Measurements from ENCODE around the gene SOS1.

Gene SOS1

DNA sequence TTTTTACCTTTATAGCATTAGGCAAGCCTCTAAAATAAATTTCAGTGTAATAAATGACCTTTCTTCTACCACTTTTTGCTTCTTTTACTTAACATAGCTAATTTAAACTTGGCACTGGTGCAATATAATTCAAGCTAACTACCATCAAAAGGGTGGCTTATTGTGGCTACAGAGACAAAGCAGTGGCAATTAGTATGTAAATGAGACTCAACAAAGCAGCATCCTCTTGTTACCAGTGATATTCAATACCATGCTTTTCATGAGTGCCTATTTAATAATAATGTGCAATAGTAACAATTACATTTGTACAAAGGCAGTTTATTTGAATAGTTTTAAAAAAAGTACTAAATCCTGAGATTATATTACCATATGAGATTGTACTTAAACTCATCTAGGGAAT lies 93.4 kb downstream of the SOS1 start:
- DNase-seq (ENCODE audit: low read depth, low spot score), result no peak

DNA sequence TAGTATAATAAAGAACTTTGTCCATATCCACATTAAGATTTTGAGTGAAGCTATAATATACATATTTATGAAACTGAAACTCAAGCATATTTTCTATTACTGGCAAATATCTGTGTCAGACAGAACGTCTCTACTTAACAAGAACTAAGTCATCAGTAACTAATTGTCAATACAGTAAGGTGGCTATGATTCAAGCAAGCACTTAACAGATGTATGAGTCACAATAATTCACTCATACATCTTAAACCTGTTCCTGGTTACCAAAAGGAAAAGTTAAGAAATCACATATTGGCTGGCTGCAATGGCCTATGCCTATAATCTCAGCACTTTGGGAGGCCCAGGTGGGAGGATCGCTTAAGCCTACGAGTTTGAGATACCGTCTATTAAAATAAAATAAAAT lies 96.0 kb downstream of the SOS1 start:
- no peak for DNase-seq (ENCODE audit: low read depth, low spot score)

DNA sequence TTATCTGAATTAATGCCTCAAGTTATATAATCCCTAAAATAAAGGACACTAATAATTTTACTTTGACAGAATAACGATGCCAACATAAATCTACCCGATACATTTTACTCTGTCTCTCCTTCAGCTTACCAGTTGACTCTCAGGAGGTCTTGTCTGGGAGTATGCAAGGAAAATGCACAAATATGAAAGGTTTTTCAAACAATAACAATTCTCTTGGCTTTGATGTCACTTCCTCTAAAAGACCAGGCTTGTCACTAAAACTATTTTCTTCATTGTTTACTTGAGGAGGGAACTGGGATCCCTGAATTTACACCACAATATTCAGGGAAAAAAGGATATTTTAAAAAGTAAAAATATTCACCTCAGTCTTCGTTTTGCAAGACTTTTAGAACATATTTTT lies 97.2 kb downstream of the SOS1 start:
- no peak for DNase-seq (ENCODE audit: low read depth, low spot score)

DNA sequence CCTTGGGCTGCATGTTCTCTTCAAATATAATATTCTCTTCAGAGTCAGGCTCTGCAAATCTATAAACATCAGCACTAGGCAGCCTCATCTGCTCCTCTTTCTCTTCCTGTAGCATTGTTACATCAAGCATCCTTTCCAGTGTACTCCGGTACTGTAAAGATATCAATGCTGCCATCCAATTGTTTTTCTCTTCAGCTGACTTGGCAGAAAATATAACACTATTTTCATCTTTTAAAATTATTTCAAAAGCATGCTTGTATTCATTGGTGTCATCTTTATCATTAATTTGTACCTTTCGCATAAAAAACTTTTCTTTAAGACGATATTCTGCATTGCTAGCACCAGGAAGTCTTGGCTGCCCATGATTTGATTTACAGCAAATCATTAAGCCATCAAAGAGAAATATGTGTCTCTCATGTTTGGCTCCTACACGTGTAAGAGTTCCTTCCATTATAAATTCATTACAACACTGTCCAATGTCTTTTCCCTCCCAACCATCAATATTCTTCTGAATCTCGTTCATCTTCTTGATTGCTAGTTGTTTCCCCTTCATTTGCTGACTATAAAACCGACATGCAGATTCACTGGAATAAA lies 98.1 kb downstream of the SOS1 start:
- DNase-seq (ENCODE audit: low read depth, low spot score), result no peak

DNA sequence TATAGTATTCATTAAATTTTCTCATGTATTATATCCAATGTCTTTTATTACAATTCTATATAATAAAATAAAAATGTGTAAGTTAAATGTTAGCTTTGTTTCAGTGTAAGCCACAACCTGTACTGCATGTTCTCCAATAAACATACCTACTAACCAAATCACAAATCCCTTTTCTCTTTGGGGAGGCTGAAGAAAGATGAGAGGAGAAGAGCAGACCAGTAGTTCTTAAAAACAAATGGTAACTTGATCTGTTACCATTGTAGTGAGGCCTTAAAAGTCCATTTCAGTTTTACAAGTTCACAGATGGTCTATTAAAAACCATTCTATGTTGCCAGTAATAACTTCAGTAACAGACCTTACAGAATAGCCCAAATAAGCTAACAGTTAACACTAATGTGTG lies 100.5 kb downstream of the SOS1 start:
- no peak for DNase-seq (ENCODE audit: low read depth, low spot score)

DNA sequence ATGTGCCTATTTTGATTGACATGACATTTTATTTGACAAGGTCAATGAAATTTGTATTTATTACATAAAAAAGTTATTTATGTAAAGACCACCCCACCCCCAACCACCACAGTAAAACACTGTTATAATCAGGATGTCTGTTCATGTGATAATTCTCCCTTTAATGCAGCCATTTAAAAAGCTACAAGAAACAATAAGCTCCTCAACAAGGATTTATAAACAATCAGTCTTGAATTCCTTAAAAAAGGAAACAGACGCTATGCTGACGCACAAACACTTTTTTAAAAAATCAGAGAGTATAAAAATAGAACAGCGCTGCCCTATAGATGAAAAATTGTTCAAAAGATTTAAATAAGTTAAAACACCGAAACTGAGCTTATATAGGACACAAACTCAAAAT lies 102.2 kb downstream of the SOS1 start:
- no peak for DNase-seq (ENCODE audit: low read depth, low spot score)

DNA sequence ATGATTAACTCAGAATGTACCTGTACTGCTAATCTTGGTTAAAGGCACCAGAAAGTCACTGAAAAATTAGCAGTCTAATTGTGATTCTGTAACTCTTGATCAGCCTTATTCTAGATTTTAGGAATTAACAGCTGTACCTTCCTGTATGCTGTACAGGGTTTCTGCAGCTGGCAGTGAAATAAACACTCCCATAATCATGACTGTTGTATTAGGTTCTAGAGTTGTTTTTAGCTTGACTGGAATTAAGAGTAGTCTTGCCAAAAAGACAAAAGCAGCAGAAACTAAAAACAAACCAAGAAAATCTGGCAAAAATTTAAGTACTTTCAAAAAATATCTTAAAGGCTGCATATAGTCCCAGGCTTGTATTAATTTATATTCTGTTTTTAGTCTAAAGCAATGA lies 103.5 kb downstream of the SOS1 start:
- no peak for DNase-seq (ENCODE audit: low read depth, low spot score)

DNA sequence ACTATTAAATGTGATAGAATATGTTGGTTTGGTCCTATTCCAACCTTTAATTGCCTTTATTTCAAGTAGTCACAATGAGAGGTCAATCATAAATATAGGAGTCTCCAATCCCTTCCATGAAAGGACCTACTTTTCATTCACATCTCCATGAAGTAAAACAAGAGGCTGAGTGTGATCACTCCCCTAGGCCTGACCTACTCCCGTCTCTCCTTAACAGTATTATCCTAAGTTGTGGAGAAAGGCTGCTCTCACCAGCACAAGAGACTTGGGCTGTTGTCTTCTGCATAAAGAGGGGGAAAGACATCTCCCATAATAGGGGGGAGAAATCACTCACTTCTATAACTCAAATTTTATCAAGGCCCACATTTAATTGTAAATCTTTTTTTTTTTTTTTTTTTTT lies 105.4 kb downstream of the SOS1 start:
- no peak for DNase-seq (ENCODE audit: low read depth, low spot score)

DNA sequence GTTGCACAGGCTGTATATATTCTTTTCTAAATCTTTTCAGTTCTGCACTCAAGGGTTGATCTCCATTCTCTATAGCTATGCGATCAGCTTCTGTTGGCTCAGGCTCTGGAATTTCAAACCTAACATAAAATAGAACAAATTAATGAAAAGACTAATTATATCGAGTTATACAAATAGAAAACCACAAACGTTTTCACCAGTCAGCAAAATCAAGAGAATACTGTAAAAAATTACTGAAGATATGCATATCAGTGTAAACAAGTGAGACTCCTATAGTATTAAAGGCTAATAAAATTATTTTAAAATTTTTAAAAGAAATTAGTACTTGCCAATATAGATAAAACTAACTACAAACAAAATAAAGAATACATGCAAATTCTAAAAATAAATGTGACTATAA lies 107.0 kb downstream of the SOS1 start:
- no peak for DNase-seq (ENCODE audit: low read depth, low spot score)

DNA sequence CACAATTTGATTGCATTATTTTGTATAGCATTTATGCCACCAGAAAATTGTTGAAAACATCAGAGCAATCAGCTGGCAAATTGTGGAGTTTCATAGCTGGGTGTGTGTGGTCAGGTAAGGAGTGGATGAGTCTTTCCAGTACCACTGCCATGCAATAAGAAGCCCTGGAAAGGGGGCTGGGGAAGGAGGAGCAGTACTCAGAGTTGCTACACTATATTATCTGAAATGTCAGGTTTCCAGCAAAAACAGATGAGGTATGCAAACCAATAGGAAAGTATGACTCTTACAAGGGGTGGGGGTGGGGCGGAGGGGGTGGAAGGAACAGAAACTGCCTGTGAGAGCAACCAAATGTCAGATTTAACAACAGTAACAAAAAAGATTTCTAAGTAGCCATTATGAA lies 112.2 kb downstream of the SOS1 start:
- DNase-seq (ENCODE audit: low read depth, low spot score), result no peak

DNA sequence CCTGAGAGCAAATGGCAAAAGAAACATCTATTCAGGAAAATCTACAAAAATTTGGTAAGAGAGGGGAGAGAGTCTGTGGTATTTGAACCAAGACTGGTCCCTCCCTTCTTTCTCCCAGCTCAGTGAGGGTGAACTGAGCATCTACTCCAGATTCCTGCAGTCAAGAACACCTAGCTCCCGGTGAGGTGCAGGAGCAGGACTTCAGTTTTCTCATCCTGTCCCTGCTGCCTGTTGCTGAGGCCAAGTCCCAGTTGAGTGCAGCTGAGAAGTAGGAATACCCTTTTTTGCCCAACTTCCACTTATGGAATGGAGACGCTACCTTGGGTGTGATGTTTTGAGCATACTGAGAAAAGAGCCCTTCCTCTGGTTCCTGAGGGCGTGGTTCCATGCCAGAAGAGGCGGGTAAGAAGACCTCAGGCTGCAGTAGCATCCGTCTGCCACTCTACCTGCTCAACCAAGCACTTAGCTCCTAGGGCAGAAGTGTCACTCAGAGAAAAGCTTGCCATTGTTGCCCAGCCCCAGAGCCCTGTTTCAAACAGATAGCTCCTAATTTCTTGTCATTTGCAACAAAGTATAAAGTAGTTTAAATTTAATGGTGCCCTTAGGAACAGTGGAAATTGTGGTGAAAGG lies 112.9 kb downstream of the SOS1 start:
- peak; percentile 4 for DNase-seq (ENCODE audit: low read depth, low spot score)

DNA sequence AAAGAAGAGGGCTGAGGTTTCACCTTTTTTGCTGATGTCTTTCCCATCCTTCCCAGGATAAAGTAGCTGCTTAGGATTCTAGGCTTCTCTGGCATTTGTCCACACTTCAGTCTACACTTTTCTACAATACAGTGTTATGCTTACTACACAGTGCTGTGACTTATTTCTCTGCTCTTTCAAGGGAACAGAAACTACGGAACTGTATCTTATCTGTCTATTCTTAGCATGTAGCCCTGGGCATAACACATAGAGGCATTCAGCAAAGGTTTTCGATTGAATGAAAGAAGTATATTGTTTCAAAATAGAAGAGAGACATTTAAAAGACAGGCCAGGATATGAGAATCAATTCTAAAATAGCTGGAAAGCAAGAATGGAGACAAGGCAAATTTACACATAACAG lies 120.3 kb downstream of the SOS1 start:
- no peak for DNase-seq (ENCODE audit: low read depth, low spot score)

DNA sequence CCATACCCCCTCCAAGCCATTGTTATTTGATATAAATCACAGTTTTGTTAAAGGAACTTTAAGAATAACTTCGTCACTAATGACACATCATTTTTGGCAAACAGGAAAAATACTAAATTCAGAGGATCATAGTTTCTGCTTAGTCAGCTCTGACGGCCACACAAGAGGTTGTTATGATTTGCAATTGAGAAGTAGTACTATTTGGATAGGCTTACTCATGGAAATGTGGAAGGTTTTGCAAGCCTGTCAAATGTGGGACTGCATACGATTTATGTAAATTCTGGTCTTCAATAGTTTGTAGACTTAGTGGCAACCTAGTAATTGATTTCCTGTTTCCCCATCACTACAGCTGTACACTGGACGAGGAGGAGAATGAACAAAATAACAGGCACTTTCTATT lies 123.1 kb downstream of the SOS1 start:
- no peak for DNase-seq (ENCODE audit: low read depth, low spot score)

DNA sequence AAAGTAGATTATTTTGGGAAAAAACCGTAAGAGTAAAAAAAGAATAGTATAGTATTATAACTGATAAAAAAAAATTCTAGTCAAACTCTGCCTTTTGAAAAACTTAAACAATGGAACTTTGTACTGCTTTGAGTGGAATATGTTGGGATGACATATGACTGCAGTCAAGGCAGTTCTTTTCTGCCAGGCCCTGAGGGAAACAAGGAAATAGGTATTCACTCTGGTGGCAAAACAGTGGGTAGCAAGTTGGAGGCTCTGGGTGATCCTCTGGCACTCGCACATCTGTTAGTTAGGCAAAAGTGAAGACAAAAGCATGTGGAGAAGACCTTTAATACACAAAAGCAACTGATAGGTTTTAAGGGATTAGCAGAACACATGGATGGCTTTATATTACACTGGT lies 129.0 kb downstream of the SOS1 start:
- no peak for DNase-seq (ENCODE audit: low read depth, low spot score)

DNA sequence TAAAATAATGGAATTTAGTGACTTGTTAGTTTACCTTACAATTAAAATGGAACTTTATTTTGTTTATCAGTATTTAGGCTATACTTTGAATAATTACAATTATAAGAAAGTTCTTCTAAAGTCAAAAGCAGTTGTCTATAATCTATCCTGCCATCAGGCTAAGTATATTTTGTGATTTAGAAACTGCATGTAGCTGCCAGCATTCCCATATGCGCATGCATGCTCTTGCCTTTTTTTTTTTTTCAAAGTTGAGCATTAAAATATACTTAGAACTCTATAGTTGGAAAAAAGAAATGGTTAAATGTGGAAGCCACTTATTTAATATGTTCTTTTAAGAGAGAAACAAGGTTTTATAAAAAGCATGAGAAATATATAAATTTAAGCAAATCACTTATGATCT lies 132.1 kb downstream of the SOS1 start:
- DNase-seq (ENCODE audit: low read depth, low spot score), result no peak

DNA sequence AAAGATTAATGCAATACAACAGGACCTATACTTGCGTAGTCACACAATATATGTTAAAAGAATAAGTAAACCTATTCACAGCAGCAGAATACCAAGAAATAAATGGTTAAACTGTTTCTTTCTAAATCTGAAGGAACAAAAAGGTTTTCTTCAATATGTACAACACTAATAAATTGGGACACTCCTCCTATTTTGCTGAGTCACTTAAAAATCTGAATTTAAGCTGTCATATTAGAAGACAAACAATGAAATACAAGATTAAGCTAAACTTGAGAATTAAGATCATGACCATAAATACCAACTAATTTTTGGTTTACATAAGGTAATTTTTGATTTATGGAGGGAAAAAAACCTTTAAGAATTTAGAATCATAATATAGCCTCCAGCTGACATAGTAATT lies 138.4 kb downstream of the SOS1 start:
- no peak for DNase-seq (ENCODE audit: low read depth, low spot score)

DNA sequence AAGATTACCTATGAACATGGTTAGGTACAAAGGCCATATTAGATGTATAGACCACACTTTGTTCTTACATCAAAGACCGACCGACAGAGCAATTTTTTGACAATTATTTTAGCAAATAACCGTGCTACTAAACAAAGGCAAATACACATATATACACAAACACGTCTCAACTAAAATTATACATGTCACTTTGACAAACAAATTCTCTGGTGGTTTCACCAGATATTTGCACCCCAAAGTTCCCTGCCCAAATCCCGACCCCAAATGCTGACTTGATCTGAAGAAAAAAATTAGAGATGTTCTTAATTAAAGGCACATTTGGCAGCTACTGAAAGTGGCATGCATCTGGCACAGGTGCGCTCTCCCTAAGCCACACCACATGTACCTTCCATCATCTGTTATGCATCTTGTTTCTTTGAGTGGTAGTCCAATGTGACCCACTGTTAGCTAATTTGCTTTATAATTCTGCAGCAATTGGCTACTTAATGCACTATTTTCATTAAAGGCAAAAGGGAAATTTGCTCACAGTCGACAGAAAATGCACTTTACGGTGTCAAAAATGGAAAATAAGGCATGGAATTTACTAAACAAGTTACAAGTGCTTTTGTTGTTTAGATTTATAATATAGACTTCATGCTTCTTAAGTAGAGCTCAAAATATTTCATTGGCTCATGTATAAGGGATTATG lies 139.0 kb downstream of the SOS1 start:
- no peak for DNase-seq (ENCODE audit: low read depth, low spot score)

DNA sequence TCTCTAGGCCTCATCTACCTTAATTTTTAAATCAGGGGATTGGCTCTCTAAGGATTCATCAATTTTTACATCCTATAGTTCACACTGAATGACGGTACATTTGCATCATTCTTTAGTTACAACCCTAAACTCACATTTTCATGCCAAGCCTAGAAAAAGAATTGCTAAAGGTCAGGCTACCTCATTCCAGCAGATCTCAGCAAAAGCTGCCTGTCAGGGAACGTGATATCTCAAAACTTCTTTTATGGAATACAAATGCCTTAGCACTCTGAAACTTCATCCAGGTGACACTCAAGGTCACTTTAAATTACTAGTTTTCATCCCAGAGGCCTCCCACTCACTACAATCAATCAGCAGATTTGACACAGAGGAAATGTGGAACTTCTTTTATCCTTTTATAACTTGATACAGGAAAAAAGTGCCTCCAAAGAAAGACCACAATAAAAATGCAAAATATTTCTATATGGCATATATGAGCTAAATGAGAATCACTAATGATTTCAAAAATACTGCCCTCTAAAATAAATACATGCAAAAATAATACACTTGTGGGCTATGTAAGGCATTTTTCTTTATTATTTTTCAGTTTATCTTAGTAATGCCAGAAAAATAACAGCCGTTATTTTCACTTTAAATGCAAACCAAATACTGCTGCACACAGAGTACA lies 139.7 kb downstream of the SOS1 start:
- no peak for DNase-seq (ENCODE audit: low read depth, low spot score)

DNA sequence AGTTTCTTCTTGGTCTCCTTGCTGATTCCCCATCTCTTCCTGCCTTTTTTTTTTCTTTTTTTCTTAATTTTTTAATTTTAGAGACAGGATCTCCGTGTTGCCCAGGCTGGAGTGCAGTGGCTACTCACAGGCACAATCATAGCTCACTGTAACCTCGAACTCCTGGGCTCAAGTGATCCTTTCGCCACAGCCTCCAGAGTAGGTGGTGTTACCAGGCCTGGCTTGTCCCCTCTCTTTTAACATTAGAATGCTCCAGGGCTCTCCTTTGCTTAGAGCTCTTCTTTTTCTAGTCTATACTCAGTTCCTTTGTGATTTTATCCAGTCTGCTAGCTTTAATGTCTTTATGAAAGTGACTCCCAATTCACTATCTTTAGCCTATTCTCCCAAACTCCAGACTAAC lies 141.9 kb downstream of the SOS1 start:
- no peak for DNase-seq (ENCODE audit: low read depth, low spot score)

DNA sequence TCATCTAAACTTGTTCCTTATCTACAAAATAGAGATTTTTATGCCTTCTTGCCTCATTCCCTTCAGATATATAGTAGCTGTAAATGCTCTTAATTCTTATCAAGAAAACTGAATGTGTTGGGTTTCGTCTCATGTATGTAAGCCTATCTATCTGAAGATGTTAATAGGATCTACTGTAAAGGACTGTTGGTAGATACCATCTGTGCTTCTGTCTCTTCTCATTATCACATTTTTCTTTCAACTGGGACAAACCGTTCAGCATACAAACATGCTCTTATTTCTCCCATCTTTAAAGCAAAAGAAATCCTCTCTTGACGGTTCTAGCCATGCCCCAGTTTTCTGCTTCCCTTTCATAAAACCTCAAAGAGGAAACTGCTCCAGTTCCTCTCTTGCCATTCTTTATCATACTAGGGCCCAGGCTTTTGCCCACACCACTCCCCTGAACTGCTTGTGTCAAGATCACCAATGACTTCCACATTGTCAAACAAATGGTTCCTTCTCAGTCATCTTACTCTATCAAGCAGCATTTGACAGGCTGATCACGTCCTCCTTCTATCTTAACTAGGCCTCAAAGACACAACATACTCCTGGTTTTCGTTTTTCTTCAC lies 142.5 kb downstream of the SOS1 start:
- DNase-seq (ENCODE audit: low read depth, low spot score), result no peak

DNA sequence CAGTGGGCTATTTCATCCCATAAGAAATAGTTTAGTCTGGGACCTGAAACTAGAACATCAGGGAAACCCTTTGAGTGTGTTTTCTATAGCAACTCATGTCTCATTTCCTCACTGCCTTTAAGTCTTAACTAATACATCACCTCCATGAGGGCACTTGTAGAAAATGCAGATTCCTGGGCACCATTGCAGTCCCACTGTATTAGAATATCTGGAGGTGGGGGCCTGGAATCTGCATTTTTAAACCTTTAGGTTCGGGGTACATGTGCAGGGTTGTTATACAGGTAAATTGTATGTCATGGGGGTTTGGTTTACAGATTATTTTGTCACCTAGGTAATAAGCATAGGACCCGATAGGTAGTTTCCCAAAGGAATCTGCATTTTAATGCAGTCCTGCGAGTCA lies 143.8 kb downstream of the SOS1 start:
- DNase-seq (ENCODE audit: low read depth, low spot score), result no peak

DNA sequence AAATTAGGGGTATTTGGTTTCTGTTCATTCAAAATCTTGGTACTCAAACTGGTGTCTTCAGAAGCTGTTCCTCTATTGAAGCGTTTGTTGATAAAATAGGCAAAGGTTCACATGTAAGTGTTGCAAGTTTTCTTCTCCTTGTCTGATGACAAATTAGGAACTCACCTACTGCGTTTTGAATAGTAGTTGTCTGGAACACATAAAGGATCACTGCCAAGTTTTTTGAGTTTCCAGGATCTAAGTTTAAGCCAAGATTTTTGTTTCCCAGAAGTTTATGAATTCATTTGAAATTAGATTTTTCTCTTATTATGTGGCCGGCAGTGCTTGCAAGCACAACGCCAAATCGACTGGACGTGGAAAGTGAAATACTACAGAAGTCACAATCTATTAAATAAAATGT lies 145.8 kb downstream of the SOS1 start:
- DNase-seq (ENCODE audit: low read depth, low spot score), result no peak

DNA sequence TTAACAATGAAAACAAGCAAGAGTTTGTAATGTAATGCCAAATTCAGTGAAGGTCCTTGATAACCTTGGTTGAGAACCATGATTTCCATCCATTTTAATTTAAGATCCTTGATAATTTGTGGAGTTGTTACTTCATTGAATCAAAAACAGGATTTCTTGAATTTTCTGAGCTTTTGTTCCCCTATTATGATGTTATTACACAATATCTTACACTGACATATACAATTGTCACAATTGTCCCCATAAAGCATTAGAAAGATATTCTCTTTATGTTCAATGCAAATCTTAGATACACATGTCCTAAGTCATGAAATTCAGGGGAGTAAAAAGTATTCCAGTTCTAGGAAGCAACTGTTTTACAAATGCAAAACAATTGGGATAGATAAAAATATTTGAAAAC lies 147.6 kb downstream of the SOS1 start:
- no peak for DNase-seq (ENCODE audit: low read depth, low spot score)

Data from ELF-1 (cell line).